GM21825 (cell line): ENCODE data around the gene ZBTB14.

Source experiments
- ATAC-seq: cut with Tn5 transposase; IDR thresholded peaks from one replicate; pipeline ENCODE4 v1.9.1; 2021; ENCODE audit warnings: mild to moderate bottlenecking, moderate library complexity; ENCODE audit not compliant: unreplicated experiment

Gene ZBTB14, protein sequence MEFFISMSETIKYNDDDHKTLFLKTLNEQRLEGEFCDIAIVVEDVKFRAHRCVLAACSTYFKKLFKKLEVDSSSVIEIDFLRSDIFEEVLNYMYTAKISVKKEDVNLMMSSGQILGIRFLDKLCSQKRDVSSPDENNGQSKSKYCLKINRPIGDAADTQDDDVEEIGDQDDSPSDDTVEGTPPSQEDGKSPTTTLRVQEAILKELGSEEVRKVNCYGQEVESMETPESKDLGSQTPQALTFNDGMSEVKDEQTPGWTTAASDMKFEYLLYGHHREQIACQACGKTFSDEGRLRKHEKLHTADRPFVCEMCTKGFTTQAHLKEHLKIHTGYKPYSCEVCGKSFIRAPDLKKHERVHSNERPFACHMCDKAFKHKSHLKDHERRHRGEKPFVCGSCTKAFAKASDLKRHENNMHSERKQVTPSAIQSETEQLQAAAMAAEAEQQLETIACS

DNA sequence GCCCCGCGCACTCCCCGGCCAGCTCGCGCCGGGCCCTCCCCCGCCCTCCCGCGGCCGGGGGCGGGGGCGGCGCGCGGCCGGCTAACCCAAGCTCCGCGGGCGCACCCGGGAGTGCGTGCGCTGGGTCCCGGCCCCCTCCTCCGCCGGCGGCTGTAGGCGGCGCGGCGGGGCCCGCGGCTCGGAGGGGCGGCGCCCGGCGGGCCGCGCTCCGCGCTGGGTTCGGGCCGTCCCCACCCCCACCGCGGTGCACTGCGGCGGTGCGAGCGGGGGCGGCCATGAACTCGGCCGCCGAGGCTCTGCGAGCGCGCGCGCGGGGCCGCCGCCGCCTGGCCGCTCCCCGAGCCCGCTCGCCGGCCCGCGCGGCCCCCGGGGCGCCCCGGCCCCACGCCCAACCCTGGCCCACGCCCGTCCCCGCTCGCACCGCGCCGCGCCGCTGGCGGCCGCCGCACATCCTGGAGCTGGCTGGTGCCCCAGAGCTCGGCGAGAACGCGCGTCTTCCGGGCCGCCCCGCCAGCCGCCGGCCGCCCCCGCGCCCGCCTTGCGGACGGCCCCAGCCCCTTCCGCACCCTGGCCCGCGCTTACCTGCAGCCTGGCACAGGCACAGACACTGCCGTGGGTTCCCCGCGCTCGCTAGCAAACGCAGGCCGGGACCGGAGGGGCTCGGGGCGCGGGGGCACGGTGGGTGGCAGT is at the start of gene ZBTB14:
Gene ZBTB14, minus strand, starts transcription at position 496 of the 690 bp plus-strand sequence. CDS start 2,480 bp downstream, outside the sequence.
- ATAC-seq, result peak; percentile 38

DNA sequence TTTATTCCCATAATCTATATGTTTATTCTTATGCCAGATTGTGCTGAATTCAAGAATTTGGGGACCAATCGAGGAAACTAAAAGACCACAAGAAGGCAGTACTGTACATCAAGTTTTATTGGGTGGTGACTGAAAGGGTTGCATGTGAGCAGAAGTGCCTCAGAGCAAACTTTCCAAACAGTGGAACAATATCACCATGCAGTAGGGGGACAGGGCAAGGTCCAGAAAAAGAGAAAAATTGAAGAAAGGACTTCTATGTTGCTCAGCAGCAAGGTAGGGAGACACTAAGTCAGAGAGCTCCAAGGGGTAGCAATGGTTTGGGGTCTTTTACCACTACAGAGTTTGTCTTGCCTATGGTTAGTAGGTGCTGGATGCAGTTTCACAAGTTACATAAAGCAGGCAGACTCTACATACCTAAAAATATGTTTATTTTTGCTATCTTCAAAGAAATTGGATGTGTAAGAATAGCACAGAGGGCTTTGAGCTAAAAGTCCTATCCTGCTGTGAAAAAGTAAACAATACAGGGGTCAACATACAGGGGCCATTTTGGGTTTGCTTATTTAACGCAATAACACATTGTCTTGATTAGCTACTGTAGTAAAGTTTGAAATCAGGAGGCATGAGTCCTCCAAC is 43.8 kb upstream of the ZBTB14 start:
- ATAC-seq, result no peak

DNA sequence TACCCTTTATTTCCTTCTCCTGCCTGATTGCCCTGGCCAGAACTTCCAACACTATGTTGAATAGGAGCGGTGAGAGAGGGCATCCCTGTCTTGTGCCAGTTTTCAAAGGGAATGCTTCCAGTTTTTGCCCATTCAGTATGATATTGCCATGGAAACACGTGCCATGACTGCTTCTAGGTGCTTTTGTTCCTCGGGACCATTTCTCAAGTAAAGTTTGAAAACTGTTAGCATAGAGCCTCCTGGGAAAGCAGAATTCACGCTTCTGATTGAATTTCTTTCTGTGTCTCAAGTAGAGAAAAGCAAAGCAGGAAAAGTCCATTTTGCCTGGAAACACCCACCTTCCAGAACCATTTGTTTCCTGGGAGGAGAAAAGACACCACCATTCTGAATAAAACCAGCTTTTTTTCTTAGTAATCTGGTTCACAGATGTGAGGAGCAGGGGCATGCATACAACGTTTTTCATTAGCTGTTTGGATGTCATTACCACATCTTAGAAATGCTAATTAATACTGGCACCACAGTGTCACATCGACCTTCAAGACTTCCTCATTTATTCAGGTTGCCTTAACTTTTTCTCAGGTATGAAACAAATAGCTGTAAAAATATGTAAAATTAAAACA is 39.0 kb upstream of the ZBTB14 start:
- no peak for ATAC-seq

DNA sequence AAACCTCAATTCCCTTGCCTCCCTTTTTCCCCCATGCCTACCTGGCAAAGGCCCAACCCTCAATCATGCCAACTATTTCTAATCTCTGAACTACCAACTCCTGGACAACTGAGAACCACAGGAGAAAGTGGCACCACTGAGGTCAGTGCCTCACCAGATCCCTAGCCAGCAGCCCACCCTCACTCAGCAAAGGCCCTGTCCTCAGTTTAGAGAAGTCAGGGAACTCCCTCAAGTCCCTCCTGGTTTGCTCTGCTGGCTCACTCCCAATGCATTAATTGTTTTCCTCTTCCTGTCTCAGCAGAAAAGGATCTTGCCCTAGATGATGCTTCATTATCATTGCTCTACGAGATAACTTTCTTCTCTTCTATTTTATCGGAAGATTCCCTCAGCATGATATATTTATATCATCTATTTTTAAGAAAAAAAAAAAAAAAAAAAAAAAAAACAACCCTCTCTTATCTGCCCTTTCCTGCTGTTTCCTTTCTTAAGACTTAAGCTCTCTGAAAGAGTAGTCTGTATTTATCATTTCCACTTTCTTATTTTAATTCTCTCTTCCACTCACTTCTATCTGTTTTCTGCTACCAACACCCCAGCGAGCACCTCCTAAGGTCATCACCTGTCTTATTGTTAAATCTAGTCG is 22.7 kb upstream of the ZBTB14 start:
- no peak for ATAC-seq

DNA sequence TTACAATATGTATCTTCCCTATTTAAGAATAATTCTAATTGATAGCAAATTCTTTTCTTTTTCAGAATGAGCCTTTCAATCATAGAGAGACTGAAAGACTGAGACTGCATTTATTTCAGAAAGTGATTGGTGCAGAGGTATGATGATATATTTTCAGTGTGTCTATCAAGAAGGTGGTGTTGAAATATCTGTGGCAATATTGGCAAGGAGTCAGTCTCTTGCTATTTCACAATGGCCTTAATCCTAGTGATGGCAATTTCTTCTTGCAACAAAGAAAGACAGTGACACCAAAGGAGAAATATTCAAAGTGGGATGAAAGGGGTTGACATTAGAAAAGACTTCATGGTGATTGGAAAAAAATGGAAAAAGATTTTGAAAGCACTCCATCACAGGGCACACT is 21.7 kb upstream of the ZBTB14 start:
- ATAC-seq, result no peak

DNA sequence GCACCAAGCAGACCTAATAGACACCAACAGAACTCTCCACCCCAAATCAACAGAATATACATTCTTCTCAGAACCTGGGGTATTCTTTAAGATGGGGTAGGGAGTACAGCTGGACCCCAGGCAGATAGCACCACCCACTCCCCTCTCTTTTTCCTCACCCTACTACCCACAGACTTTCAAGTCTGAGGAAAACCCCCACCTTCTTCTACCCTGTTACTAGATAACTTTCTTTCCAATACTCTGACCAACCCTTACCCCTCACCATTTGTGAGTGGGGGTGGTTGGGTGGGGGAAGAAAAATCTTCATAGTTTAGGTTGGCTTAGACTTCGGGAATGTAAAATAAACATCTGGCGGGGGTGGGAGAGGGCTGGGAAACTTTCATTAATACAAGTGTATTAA is 20.3 kb upstream of the ZBTB14 start:
- ATAC-seq, result no peak

DNA sequence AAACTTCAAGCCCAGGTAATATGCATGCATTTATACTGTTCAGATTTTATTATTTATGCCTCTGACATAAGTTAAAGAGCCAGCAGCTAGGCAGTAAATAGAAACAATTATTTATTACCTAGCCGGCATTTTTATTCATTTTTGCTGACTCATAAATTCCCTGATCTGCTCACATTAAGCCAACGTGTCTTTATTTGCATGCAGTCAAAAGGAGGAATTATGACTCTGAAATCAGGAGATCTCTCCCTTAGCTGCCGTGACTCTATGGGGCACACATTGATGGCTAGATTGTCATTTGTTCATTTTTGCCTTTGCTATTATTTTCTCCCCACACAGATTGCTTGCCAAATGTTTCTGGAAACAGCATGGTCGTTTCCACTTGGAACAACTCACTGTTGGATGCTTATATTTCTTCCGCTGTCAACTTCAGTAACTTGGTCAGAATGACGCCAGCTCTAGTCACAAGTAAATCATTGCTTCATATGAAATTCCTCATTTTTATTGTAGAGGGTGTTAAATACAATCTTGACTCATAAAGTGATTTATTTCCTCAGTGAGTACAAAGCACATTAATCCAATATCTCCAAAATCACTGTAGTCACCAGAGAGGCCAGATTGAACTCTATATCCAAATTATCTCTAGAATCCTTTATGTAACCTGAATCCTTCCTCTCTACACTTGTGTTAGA is 15.9 kb upstream of the ZBTB14 start:
- ATAC-seq, result no peak

DNA sequence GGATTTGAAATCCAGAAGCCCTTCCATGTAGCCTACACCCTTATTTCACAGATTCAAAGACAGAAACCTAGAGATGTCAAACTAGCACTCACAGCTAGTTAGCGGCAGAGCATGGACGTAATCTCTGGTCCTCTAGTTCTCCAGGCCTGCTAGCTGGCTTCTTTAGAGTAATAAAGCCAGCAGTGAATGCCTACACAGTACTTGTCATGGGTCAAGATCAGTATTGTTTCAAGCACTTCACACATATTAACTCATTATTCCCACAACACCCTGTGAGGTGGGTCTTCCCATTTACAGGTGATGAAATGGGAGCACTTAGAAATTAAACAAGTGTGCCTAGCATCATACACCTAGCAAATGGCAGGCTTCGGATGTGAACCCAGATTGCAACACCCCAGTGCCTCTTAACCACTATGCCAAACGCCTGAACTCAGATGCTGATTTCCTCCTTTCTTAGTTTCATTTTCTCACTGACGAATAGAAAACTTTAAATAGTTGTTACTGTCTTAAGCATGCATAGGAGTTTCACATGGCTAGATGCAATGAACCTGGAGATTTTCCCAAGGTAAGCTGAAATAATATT is 14.5 kb upstream of the ZBTB14 start:
- ATAC-seq, result peak; percentile 94

DNA sequence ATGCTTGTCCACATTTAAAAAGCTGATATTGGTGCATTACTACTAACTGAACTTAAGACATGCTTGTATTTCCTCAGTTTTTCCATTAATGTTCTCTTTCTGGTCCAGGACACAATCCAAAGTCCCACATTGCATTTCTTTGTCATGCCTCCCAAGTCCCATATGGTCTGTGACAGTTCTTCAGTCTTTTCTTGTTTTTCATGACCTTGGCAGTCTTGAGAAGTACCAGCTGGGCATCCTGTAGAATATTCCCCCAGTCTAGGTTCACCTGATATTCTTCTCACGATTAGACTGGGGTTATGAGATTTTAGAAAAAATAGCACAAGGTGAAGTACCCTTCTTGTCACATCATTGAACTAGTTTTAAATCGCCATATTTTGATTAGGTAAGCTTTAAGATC is 10.3 kb upstream of the ZBTB14 start:
- ATAC-seq, result no peak

DNA sequence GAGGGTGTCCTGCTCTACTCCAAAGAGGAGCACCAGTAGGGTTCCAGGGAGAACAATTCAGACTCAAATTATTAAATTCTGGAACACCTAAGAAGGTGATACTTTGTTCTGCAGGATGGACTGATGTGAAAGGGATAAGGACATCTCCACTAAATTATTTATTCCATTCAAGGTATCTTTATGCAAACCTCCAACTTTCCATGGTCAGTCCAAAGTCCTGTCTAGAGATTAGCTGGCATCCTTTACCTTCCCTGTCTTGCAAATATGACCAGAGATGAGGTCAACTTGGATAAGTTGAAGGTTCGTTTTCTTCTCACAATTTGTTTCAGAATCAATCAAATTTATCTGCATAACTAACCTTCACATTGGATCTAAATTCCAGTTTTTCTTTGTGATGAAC is 8.7 kb upstream of the ZBTB14 start:
- ATAC-seq, result no peak

DNA sequence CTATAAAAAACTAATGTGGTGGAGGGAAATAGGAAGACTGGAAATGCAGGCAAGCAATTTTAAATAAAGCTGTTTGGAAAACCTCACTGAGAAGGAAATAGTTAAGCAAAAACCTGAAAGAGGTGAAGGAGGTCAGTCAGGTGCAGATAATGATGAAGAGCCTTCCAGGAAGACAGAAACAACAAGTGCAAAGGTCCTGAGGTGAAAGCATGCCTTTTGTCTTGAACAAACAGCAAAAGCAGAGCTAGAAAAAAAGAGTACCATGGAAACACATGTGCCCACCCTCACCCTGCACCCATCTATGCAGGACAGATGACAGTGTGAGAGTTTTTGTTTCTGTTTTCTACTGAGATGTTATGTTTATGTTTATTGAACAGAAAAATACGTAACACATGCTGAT is 8.1 kb upstream of the ZBTB14 start:
- ATAC-seq, result no peak

DNA sequence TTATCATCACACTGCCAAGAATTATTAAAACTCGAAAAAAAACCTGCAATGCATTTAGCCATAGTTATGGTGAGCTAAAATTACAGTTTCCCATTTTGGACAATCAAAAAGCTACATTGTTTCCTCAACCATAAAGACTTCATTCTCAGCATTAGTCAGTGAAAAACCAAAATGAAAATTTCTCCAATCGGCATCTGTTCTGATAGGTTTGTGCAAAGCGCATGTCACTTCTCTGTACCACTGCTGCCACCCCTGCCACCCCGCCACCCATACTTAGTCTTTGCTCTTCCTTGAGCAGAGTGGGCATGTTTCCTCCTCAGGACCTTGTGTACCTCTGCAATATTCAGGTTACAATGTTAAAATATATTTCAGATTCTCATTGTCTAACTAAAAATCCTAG is 7.1 kb upstream of the ZBTB14 start:
- no peak for ATAC-seq

DNA sequence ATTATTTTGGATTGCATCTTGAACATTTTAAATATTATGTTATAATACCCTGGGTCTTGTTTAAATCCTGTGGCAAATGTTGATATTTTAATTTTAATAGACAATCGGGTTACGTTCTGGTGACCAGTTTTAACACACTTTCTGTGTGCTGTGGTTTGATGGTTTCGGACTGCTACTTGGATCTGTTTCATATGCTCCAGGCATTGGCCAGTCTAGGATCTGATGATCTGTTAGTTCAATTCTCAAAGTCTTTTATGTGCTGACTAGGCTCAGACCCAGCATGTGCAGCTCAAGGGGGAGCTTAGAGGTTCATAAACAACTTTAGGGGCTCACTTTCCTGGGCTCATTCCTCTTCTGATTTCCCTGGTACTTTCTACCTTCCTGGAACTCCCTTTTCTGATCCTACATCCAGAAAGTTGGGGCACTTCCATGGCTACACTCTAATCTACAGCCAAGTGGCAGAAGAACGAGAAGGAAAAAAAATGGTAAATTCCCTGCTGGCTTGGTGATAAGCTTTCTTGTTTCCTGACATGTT is 5.0 kb upstream of the ZBTB14 start:
- no peak for ATAC-seq

DNA sequence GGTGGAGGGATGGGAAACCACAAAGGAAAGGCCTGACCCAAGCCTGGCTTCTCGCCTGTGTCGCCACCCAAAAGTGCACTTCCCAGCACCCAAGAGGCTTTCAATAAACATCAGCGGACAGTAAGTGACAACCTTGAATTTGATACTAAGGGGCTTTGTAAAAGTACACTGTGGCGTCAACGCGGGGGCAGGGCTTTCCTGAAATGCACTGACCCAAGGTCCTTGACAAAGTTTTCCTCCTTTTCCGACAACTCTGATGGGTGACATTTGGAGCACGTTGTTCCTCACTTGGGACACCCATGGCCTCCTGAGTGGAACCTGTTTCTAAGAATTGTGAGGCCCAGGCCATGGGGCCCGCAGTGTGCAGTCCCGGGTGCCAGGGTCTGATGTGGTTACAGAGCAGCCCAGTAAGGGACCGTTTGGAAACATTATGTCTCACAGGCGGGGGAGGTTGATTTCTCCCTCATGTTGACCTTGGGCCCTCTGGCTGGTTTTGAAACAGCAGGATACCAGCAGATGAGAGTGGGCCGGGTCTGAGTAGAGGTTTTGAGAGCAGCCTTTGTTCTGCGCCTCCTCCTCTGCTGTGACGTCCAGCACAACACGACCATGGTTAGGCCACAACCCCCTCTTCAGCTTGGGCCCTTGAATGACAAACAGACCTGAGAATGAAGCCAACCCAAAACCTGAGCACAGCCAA is 2.8 kb upstream of the ZBTB14 start:
- ATAC-seq, result no peak

DNA sequence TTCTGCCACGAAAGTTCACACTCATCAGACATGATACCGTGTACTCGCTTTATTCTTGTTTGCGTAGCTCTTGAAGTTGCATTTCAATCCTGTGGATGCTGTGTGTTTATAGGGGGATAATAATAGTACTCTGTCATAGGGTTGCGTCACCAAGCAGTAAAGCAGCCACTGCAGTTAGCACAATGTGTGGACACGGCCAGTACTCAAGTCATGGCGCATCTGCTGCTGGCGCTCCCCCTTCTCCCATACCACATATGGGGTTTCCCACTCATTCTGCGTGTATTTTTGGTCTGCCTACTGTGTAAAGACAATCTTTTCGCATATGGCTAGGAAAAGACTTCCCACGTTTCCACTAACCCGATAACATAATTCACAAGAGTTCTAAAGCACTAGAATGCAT is 2.1 kb upstream of the ZBTB14 start:
- no peak for ATAC-seq

DNA sequence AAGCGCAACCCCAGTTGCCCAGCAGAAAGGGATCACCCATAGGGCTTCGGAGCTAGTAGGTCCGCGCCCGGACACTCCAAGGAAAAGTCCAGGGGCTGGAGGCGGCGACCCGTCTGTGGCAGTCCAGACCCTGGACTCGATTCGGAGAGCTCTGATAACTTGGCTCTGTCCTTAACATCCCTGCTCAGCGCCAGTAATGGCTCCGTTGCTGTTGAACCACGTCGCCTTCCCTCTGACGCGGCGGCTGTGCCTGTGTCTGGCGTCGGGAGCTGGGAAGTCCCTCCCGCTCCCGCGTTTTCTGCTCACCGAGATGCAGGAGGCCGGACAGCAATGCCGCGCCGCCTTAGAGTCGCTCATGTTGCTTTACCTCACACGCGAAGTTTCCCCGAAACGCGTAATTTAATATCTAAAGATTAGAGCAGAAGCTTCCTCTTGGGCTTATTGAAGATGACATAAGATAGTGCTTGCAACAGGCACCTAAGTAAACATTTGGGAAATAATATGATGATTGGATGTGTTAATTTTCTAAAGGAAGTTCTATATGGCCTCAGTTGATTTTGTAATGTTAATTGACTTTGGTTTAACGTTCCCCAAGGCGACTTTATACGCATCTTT is 1.3 kb upstream of the ZBTB14 start:
- peak; percentile 18 for ATAC-seq

DNA sequence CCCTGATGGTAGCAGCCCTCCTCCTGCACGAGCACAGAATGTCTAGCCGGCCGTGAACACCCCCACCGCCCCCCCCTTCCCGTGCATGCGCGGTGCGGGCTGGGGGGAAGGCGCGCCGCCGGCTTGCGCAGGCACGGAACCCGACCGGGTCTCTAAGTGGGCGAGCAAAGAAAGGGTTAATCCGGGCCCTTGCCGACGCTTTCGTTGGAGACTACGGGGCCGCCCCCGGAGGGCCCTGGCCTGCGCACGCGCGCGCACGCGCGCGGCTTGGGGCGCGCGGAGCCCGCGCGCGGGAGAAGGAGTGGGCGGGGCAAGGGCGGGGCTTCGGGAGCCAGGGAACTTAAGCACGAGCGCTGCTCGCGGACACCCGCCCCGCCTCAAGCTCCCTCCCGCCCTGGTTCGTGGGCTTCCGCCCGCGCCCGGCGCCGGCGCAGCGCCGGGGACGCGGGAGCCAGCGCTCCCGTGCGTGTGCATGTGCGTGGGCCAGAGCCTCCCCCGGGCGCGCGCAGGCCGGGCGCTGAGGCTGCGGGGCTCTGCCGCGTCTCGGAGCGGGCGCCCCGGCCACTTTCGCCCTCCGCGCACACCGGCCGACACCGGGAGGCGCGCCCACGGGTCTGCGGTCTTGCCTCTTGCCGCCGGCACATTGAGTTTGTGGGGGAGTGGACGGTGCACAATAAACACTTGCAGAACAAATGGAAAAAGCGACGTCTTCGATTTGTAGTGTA is 617 bp upstream of the ZBTB14 start:
- ATAC-seq, result peak; percentile 64
